OCI-LY1 (cell line): ENCODE results near the gene FAM89A.

Source experiments
- H2AFZ ChIP-seq: fragments of 200-600 bp; sonication (generic), shearing (Covaris generic); 2 replicates; pipeline ENCODE4 v1.6.0; 2014; ENCODE audit warnings: antibody characterized with exemption, mild to moderate bottlenecking, low read length
- H3F3A ChIP-seq: fragments of 200-600 bp; sonication (generic), shearing (Covaris generic); 2 replicates; pipeline ENCODE4 v1.6.0; 2014; ENCODE audit warnings: mild to moderate bottlenecking, antibody characterized with exemption, low read length, moderate library complexity; ENCODE audit not compliant: insufficient read depth
- H3K27ac ChIP-seq: fragments of 200-600 bp; sonication (generic); 2 replicates; pipeline ENCODE4 v1.5.1; 2014; ENCODE audit warnings: low read length, mixed run types, mild to moderate bottlenecking, low read depth; ENCODE audit not compliant: poor library complexity, severe bottlenecking
- H3K27me3 ChIP-seq: fragments of 200-600 bp; sonication (generic); 2 replicates; pipeline ENCODE4 v1.6.0; 2014; ENCODE audit warnings: antibody characterized with exemption, mild to moderate bottlenecking, low read length, moderate library complexity; ENCODE audit not compliant: insufficient read depth
- H3K36me3 ChIP-seq: fragments of 200-600 bp; sonication (generic); 2 replicates; pipeline ENCODE4 v1.6.1; 2014; ENCODE audit warnings: mild to moderate bottlenecking, antibody characterized with exemption, low read length, moderate library complexity, mixed read lengths; ENCODE audit not compliant: insufficient read depth
- H3K4me1 ChIP-seq: fragments of 200-600 bp; sonication (generic); 2 replicates; pipeline ENCODE4 v1.5.1; 2014; ENCODE audit warnings: mild to moderate bottlenecking, low read length, moderate library complexity; ENCODE audit not compliant: insufficient read depth, severe bottlenecking
- H3K4me2 ChIP-seq: fragments of 200-600 bp; sonication (generic), shearing (Covaris generic); 2 replicates; pipeline ENCODE4 v1.6.1; 2014; ENCODE audit warnings: low read length
- H3K4me3 ChIP-seq: fragments of 200-600 bp; sonication (generic); 2 replicates; pipeline ENCODE4 v1.5.1; 2014; ENCODE audit warnings: low read length, low read depth, mild to moderate bottlenecking, mixed read lengths; ENCODE audit not compliant: poor library complexity, severe bottlenecking
- H3K79me2 ChIP-seq: fragments of 200-600 bp; shearing (Covaris generic); 2 replicates; pipeline ENCODE4 v1.6.1; 2016; ENCODE audit warnings: mixed run types, low read length, mixed read lengths; ENCODE audit not compliant: insufficient read depth
- H3K9ac ChIP-seq: fragments of 200-600 bp; sonication (generic), shearing (Covaris generic); 2 replicates; pipeline ENCODE4 v1.6.1; 2014; ENCODE audit warnings: mild to moderate bottlenecking, low read length, mixed read lengths
- H3K9me2 ChIP-seq: fragments of 200-600 bp; sonication (generic), shearing (Covaris generic); 2 replicates; pipeline ENCODE4 v1.6.1; 2014; ENCODE audit warnings: low read depth, mild to moderate bottlenecking, low read length, mixed read lengths
- H3K9me3 ChIP-seq: fragments of 200-600 bp; shearing (Covaris generic); 2 replicates; pipeline ENCODE4 v1.6.1; 2014; ENCODE audit warnings: low read length, mixed read lengths
- H4K20me1 ChIP-seq: fragments of 200-600 bp; sonication (generic), shearing (Covaris generic); 2 replicates; pipeline ENCODE4 v1.6.0; 2016; ENCODE audit warnings: mild to moderate bottlenecking, low read length; ENCODE audit not compliant: insufficient read depth
- EZH2 ChIP-seq: fragments of 200-600 bp; sonication (generic), shearing (Covaris generic); IDR thresholded peaks from 2 replicates; pipeline ENCODE4 v1.8.0; 2017; ENCODE audit warnings: borderline replicate concordance, mixed run types, mild to moderate bottlenecking, antibody characterized with exemption, low read length, moderate library complexity, mixed read lengths
- TF ChIP-seq, protein P1 (sequence below): fragments of 200-600 bp; sonication (generic), shearing (Covaris generic); IDR thresholded peaks from 2 replicates; pipeline ENCODE4 v1.5.1; 2017; ENCODE audit warnings: mild to moderate bottlenecking, antibody characterized with exemption, low read length, moderate library complexity, mixed read lengths

FAM89A gene

DNA sequence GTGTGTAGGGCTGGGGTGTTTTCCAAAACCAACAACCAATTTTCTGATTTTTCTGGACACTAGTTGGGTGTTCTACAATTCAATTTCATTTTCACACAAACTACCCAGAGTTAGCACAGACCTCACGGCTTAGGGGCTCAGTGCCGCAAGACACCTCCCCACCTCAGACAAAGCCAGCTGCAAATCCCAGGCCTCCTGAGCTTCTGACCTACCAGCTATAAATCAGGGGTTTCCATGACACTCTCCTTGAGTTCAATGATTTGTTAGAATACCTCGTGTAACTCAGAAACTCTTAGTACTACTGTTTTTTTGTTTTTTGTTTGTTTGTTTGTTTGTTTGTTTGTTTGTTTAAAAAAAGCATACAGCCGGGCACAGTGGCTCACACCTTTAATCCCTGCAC, 28.7 kb upstream of the FAM89A start:
- Histone ChIP-seq H3K79me2 (no peaks in the 10 kb centered on the region), H3K9me2 (no peaks in the 10 kb centered on the region), H2AFZ (no peak overlapping the region), H3K27ac (no peak overlapping the region), H3F3A (no peaks in the 10 kb centered on the region), H3K9me3 (no peaks in the 10 kb centered on the region), H3K9ac (no peak overlapping the region), H3K27me3 (no peaks in the 10 kb centered on the region), H3K4me3 (no peak overlapping the region), H4K20me1 (no peaks in the 10 kb centered on the region), H3K36me3 (no peaks in the 10 kb centered on the region), H3K4me2 (no peak overlapping the region), H3K4me1 (no peaks in the 10 kb centered on the region)
- TF ChIP-seq, protein P1, sequence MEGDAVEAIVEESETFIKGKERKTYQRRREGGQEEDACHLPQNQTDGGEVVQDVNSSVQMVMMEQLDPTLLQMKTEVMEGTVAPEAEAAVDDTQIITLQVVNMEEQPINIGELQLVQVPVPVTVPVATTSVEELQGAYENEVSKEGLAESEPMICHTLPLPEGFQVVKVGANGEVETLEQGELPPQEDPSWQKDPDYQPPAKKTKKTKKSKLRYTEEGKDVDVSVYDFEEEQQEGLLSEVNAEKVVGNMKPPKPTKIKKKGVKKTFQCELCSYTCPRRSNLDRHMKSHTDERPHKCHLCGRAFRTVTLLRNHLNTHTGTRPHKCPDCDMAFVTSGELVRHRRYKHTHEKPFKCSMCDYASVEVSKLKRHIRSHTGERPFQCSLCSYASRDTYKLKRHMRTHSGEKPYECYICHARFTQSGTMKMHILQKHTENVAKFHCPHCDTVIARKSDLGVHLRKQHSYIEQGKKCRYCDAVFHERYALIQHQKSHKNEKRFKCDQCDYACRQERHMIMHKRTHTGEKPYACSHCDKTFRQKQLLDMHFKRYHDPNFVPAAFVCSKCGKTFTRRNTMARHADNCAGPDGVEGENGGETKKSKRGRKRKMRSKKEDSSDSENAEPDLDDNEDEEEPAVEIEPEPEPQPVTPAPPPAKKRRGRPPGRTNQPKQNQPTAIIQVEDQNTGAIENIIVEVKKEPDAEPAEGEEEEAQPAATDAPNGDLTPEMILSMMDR, result no peak
- TF ChIP-seq EZH2, result no peak

DNA sequence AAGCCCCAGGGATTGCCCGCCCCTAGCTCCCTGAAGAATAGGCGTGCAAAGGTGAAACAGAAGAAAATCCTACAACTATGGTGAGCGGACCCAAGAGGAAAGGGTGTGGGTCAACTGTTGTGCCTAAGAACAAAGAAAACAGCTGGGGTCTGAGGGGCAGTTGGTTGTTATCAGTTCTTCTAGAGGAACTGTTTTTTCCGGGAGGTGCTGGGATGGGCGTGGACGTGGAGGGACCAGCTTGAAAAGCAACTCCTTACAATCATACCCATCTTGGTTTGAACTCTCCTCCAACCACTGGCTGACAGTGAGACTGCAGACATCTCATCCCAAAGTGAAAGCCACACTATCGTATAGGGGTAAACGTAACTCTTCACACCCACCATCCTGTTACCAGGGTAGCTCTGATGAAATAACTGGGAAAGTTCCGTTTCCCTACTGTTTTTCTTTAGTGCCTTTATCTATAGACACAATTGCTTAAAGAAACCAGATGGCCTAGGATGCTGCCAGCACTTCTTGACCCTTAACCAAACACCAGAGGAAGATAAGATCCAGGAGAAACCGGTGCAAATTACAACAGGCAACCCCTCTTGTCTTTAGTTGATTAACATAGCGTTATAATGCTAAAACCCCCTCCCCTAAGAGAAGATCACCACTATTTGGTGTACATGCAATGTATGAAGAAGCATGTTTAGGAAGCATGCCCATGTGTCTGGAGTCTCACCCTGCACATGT, 25.6 kb upstream of the FAM89A start:
- Histone ChIP-seq H3K4me2 (no peak overlapping the region), H3K79me2 (no peaks in the 10 kb centered on the region), H3K9ac (no peak overlapping the region), H3K4me3 (no peak overlapping the region), H3K9me3 (no peaks in the 10 kb centered on the region), H4K20me1 (no peaks in the 10 kb centered on the region), H3K36me3 (no peaks in the 10 kb centered on the region), H2AFZ (no peak overlapping the region), H3K9me2 (no peaks in the 10 kb centered on the region), H3K27ac (no peak overlapping the region), H3F3A (no peaks in the 10 kb centered on the region), H3K27me3 (no peaks in the 10 kb centered on the region), H3K4me1 (no peaks in the 10 kb centered on the region)
- TF ChIP-seq, protein P1, result no peak
- no peak for TF ChIP-seq EZH2

DNA sequence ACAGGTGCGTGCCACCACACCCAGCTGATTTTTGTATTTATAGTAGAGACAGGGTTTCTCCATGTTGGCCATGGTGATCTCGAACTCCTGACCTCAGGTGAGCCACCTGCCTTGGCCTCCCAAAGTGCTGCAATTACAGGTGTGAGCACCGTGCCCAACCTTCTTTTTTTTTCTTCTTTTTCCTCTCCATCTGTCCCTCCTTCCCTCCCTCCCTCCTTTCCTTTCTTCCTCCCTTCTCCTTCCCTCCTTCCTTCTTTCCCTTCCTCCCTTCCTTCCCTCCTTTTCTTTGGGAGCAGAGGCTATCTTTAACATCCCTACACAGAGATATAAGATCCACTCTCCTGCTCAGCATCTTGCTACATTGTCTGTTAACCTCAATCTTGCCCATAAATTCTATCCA, 24.4 kb upstream of the FAM89A start:
- no peak overlapping the region for H3K4me2 ChIP-seq
- H3K79me2 ChIP-seq, result no peaks in the 10 kb centered on the region
- H3K9ac ChIP-seq, result no peak overlapping the region
- no peaks in the 10 kb centered on the region for H3K9me3 ChIP-seq
- no peak overlapping the region for H3K27ac ChIP-seq
- H3K9me2 ChIP-seq, result no peaks in the 10 kb centered on the region
- H3K4me3 ChIP-seq, result no peak overlapping the region
- H3F3A ChIP-seq, result no peaks in the 10 kb centered on the region
- H3K36me3 ChIP-seq, result no peaks in the 10 kb centered on the region
- TF ChIP-seq, protein P1, result no peak
- TF ChIP-seq EZH2, result no peak
- H2AFZ ChIP-seq, result no peak overlapping the region
- H3K4me1 ChIP-seq, result no peaks in the 10 kb centered on the region
- no peaks in the 10 kb centered on the region for H3K27me3 ChIP-seq
- H4K20me1 ChIP-seq, result no peaks in the 10 kb centered on the region
